Fibroblast of lung (primary cell): ENCODE results near the gene CNKSR3. TPM values are rescaled to one million over a fixed set of nuclear protein-coding genes. Genes with fewer than 3 reads are reported as not detected.

Source experiments
- DNase-seq, 2 donors: peaks; one replicate each; pipeline versions ENCODE4 v3.0.0 to v3.0.0-alpha.2; 2010; ENCODE audit warnings: low read depth in 2 of 2
- H2AFZ ChIP-seq: 2 replicates; pipeline ENCODE4 v1.5.1; 2012; ENCODE audit warnings: low read length, control low read depth, inconsistent platforms
- H3K27ac ChIP-seq: 2 replicates; pipeline ENCODE4 v1.5.1; 2011; ENCODE audit warnings: low read length, control low read depth; ENCODE audit not compliant: insufficient read depth
- H3K27me3 ChIP-seq: 2 replicates; pipeline ENCODE4 v1.5.1; 2011; ENCODE audit warnings: mild to moderate bottlenecking, low read length; ENCODE audit not compliant: control insufficient read depth, insufficient read depth
- H3K36me3 ChIP-seq: 2 replicates; pipeline ENCODE4 v1.5.1; 2011; ENCODE audit warnings: low read length; ENCODE audit not compliant: control insufficient read depth, insufficient read depth
- H3K4me1 ChIP-seq: 2 replicates; pipeline ENCODE4 v1.5.1; 2011; ENCODE audit warnings: low read length; ENCODE audit not compliant: control insufficient read depth, insufficient read depth; ENCODE audit errors: extremely low read depth
- H3K4me2 ChIP-seq: 2 replicates; pipeline ENCODE4 v1.5.1; 2011; ENCODE audit warnings: low read length, control low read depth; ENCODE audit not compliant: insufficient read depth; ENCODE audit errors: extremely low read depth
- H3K4me3 ChIP-seq, 4 experiments: fragments of 200-600 bp in 1 of 4; sonication (generic) in 1 of 4; replicated peaks in 1 of 4; 2 replicates each; pipeline ENCODE4 v1.5.1; 2011 to 2016; ENCODE audit warnings: low read length in 4 of 4, low read depth in 3 of 4, mild to moderate bottlenecking in 3 of 4, control low read depth in 2 of 4, inconsistent platforms in 1 of 4, mixed read lengths in 1 of 4; ENCODE audit not compliant: insufficient read depth in 1 of 4; ENCODE audit errors: control extremely low read depth in 1 of 4
- H3K79me2 ChIP-seq: 2 replicates; pipeline ENCODE4 v1.5.1; 2012; ENCODE audit warnings: mild to moderate bottlenecking, low read length, inconsistent platforms; ENCODE audit not compliant: control insufficient read depth, insufficient read depth
- H3K9ac ChIP-seq: 2 replicates; pipeline ENCODE4 v1.5.1; 2011; ENCODE audit warnings: mild to moderate bottlenecking, low read length, control low read depth; ENCODE audit not compliant: insufficient read depth
- H3K9me3 ChIP-seq: 2 replicates; pipeline ENCODE4 v1.5.1; 2012; ENCODE audit warnings: low read depth, low read length; ENCODE audit not compliant: control insufficient read depth, insufficient read depth
- H4K20me1 ChIP-seq: 2 replicates; pipeline ENCODE4 v1.5.1; 2011; ENCODE audit warnings: low read length; ENCODE audit not compliant: control insufficient read depth, insufficient read depth; ENCODE audit errors: extremely low read depth
- EZH2 ChIP-seq: IDR thresholded peaks from 2 replicates; pipeline ENCODE4 v1.5.1; 2012; ENCODE audit warnings: low read length, control low read depth, mild to moderate bottlenecking; ENCODE audit errors: missing control alignments
- polyA plus RNA-seq, 2 donors: library from polyadenylated mRNA; depleted of rRNA in 1 of 2; stranded (reverse) in 1 of 2; unstranded in 1 of 2; fragments of >200 nt; gene quantifications; 2 replicates each; pipeline ENCODE4 v1.2.1, GENCODE V29; 2011 to 2012; ENCODE audit warnings: missing spikeins in 1 of 2
- total RNA-seq: library from RNA; depleted of rRNA; stranded (reverse); fragments of >200 nt; gene quantifications from 2 replicates; pipeline ENCODE4 v1.2.1, GENCODE V29; 2014
- TF ChIP-seq, protein P1 (sequence below), 2 donors: IDR thresholded peaks in 1 of 2; conservative IDR thresholded peaks in 1 of 2; 1 replicate in 1 of 2; 2 replicates in 1 of 2; pipeline ENCODE4 v1.5.1; 2011 to 2012; ENCODE audit warnings: low read length in 2 of 2, control low read depth in 1 of 2, inconsistent platforms in 1 of 2, low read depth in 1 of 2, mild to moderate bottlenecking in 1 of 2

Gene CNKSR3
- total and polyA plus RNA-seq, 2 donors (not counting 1 experiment from before 2014, with no cell fraction given): 5.5 to 14.0 TPM

DNA sequence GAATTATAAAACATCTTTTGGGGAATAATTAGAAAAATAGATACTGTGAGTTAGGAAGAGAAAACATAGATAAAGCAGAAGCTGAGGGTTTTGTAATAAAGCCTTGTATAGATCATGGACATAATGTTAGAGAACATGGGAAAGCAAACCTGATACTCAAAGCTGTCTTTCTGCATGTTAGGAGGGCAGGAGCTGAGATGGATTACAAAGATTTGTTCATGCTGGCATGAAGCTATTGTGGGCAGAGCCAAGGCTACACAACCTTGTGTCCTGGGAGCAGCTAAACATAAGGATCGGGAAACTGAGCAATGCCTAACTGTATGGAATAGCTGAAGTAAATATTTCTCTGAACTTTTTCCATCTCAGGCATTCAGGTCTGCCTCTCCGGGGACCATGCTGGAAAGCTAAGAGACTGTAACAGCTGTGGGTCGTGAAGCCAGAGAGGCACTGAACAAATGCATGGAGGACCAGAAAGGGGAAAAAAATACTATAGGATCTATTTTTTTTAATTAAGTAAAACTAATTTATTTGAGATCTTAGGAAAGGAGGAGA is 28.2 kb upstream of the CNKSR3 start:
- no peak for TF ChIP-seq EZH2
- TF ChIP-seq, protein P1, sequence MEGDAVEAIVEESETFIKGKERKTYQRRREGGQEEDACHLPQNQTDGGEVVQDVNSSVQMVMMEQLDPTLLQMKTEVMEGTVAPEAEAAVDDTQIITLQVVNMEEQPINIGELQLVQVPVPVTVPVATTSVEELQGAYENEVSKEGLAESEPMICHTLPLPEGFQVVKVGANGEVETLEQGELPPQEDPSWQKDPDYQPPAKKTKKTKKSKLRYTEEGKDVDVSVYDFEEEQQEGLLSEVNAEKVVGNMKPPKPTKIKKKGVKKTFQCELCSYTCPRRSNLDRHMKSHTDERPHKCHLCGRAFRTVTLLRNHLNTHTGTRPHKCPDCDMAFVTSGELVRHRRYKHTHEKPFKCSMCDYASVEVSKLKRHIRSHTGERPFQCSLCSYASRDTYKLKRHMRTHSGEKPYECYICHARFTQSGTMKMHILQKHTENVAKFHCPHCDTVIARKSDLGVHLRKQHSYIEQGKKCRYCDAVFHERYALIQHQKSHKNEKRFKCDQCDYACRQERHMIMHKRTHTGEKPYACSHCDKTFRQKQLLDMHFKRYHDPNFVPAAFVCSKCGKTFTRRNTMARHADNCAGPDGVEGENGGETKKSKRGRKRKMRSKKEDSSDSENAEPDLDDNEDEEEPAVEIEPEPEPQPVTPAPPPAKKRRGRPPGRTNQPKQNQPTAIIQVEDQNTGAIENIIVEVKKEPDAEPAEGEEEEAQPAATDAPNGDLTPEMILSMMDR (conservative IDR thresholded peaks at IDR 0.05 in 1 of 2, IDR thresholded peaks at IDR 0.05 in 1 of 2; ENCODE audit: low read depth in 1 of 2, low read length in 2 of 2): no peak
- H3K27ac ChIP-seq: no peak overlapping the region

DNA sequence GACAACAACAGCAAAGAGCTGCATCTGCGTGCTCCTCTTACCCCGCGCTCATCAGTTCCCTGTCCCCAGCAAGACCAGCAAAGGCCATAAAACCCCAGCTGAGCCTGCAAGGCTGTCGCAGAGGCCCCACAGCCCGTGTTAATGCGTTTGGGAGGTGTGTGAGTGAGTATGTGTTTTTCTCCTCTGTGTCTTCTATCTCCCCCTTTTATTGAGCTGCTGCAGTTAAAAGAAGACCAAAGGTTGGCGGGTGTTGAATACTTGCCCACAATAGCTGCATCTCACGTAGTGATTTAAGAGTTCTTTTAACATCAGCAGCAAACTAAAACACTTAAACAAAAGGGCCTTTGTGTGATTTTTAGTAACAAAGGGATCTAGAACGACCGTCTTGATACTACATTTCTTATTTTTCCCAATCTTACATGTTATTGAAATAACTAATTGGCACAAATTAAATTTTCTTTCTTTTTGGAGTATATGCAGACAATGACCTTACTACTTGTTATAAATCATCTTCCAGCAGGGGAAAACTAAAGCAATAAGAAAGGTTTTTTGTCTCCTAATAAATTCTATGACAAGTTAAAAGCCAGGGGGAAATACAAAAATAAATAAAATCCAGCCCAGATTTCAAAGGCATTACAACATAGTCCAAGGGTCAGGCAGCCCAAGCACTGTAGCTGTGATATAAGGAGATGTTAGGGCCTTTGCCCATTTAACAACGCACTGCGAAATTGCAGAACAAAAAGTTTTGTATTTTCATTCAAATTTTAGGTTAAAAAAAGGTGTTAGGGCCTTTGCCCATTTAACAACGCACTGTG is 27.2 kb upstream of the CNKSR3 start:
- H4K20me1 ChIP-seq: no peaks in the 10 kb centered on the region
- no peaks in the 10 kb centered on the region for H3K79me2 ChIP-seq
- H3K36me3 ChIP-seq: no peaks in the 10 kb centered on the region
- no peak for TF ChIP-seq EZH2
- TF ChIP-seq, protein P1 (conservative IDR thresholded peaks at IDR 0.05 in 1 of 2, IDR thresholded peaks at IDR 0.05 in 1 of 2; ENCODE audit: low read depth in 1 of 2, low read length in 2 of 2): no peak
- H3K4me3 ChIP-seq: no peak overlapping the region
- no peaks in the 10 kb centered on the region for H3K27me3 ChIP-seq
- peak in 1 of 2 donors; percentile 48 for DNase-seq
- H3K9ac ChIP-seq: no peak overlapping the region
- H3K4me2 ChIP-seq: no peak overlapping the region
- no peak overlapping the region for H3K27ac ChIP-seq
- no peaks in the 10 kb centered on the region for H3K9me3 ChIP-seq
- H2AFZ ChIP-seq: no peak overlapping the region
- no peaks in the 10 kb centered on the region for H3K4me1 ChIP-seq

More for the DNA sequence above, 28.2 kb upstream of the CNKSR3 start:
- Histone ChIP-seq H3K36me3 (no peaks in the 10 kb centered on the region), H3K4me2 (no peak overlapping the region), H3K9ac (no peak overlapping the region), H3K9me3 (no peaks in the 10 kb centered on the region), H3K79me2 (no peaks in the 10 kb centered on the region), H3K4me3 (no peak overlapping the region), H3K27me3 (no peaks in the 10 kb centered on the region), H2AFZ (no peak overlapping the region), H3K4me1 (no peaks in the 10 kb centered on the region), H4K20me1 (no peaks in the 10 kb centered on the region)
- no peak for DNase-seq

DNA sequence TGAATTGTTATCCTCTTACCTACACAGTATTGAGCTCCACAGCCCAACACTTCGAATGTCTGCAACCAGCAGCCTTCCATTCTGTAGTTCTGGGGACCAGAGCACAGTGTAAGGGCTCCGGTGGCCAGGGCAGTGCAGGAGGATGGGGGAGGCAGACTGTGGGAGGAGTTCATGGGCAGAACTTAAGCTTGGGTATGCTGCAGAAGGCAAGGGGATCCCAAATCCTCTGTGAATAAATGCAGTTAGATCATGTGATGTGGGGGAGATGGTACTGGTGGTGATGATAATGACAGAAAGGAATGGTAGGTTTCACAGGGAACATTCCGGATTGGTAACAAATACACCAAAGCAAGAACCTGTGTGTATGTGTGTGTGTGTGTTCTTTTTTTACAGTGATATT is 26.5 kb upstream of the CNKSR3 start:
- no peak overlapping the region for H3K4me3 ChIP-seq
- H2AFZ ChIP-seq: no peak overlapping the region
- no peak overlapping the region for H3K9ac ChIP-seq
- no peaks in the 10 kb centered on the region for H3K79me2 ChIP-seq
- H3K4me1 ChIP-seq: no peaks in the 10 kb centered on the region
- no peaks in the 10 kb centered on the region for H3K27me3 ChIP-seq
- no peak overlapping the region for H3K27ac ChIP-seq
- no peaks in the 10 kb centered on the region for H3K36me3 ChIP-seq
- TF ChIP-seq, protein P1 (conservative IDR thresholded peaks at IDR 0.05 in 1 of 2, IDR thresholded peaks at IDR 0.05 in 1 of 2; ENCODE audit: low read depth in 1 of 2, low read length in 2 of 2): no peak
- no peak for TF ChIP-seq EZH2
- H3K9me3 ChIP-seq: no peaks in the 10 kb centered on the region
- DNase-seq: no peak
- no peaks in the 10 kb centered on the region for H4K20me1 ChIP-seq
- H3K4me2 ChIP-seq: no peak overlapping the region
